NCI-H128 (cell line): ENCODE data around the gene LMNTD2.
"Not testable (repeated sequence)": the region's sequence is repeated elsewhere in the genome, so short reads cannot be mapped to it uniquely, and the experiment has no call there.

ENCODE experiments used
- DNase-seq: peaks from one replicate; lab custom pipeline; 2025; ENCODE audit not compliant: unreplicated experiment; lab: John Stamatoyannopoulos, UW

Gene LMNTD2

GRCh38 chr11:516918-517685, 43.4 kb downstream of the LMNTD2 start:
- not testable (repeated sequence) for DNase-seq

GRCh38 chr11:516400-516799, 44.1 kb downstream of the LMNTD2 start:
- DNase-seq, result no peak

DNA sequence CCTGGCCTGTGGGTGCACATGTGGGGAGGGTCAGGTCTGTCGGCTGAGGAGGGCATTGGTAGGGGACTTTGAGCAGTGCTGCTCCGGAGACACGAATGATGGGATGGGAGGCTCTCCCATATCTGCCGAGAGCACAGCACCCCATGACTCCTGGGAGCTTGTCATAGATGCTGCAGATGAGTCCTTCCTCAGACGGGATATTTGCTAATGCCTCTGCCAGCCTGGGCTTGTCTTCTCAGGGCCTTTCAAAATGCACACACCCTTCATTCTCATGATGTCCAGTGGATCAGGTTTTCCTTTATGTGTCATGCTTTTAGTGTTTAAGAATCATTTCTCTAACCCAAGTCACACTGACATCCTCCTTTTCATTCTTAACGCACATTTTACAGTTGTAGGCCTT, 45.4 kb downstream of the LMNTD2 start:
- DNase-seq, result no peak

GRCh38 chr11:514606-515005, 45.9 kb downstream of the LMNTD2 start:
- DNase-seq, result no peak

- DNase-seq, result no peak
Measured at GRCh38 chr11:512761-513595, 47.6 kb downstream of the LMNTD2 start.

GRCh38 chr11:508956-509355, 51.6 kb downstream of the LMNTD2 start:
- DNase-seq, result no peak

DNA sequence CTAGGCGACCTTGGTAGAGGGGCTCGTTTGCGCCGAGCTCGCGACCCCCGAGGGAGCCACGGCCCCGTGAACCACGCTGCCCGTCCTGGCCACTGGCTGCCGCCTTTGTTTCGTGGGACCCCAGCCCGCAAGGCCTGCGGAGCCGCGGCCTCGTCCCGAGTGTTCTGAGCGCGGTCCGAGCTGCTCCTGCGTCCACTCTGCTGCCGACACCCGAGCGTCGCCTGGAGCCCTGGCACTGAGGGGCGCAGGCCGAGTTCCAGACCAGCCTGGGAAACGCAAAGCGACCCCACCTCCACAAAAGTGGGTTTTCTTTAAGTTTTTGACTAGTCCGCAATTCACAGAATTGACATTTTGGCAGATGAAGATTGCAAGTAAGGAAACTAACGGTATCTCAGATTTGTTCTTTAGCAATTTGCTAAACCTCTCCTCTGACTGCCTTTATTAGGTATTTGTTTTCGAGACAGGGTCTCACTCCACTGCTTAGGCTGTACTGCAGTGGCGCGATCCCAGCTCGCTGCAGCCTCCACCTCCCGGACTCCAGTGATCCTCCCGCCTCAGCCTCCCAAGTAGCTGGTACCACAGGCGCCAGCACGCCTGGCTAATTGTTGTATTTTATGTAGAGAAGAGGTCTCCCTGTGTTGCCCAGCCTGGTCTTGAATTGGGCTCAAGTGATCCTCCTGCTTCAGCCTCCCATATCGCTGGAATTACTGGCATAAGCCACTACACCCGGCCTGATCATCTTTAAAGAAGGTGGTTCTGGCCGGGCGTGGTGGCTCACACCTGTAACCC, 52.6 kb downstream of the LMNTD2 start:
- no peak for DNase-seq

GRCh38 chr11:506995-507726, 53.4 kb downstream of the LMNTD2 start, which contains the start of gene RNH1:
Gene RNH1 (minus strand): TSS chr11:507242. CDS start chr11:502162, 5,080 bp downstream.
- DNase-seq, result peak; percentile 69

DNA sequence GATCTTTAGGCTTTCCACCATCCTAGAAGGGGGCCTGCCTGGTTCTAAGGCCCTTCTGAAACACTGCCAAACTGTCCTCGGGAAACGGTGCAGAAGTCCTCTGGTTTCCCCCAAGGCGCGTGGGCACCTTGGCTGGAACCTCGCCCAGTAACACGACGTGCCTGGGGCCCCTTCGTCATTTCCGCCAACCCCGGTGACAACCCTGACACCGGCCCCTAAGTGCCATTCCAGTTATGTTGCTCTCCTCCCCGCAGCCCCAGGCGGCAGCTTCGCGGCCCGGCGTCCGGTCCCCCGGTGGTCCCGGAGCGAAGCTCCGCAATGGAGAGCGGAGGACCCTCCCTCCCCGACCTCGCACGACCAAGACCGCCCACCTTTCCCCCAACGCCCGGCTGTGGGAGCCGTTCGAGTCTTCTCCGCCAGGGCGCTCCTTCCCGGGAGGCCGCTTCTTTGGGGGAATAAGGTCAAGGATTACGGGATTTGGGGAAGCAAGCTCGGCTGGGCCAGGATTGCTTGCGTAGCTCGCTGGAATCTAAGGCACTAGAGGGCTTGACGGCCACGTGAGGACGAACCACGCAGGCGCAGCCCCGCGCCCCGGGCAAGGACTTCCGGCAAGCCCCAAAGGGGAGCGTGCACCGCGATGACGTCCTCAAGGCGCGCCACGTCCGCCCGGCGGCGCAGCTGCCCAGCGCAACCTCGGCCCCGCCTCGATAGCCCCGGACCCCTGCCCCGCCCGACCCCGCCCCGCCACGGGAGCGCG, 54.1 kb downstream of the LMNTD2 start:
- peak; percentile 92 for DNase-seq

DNA sequence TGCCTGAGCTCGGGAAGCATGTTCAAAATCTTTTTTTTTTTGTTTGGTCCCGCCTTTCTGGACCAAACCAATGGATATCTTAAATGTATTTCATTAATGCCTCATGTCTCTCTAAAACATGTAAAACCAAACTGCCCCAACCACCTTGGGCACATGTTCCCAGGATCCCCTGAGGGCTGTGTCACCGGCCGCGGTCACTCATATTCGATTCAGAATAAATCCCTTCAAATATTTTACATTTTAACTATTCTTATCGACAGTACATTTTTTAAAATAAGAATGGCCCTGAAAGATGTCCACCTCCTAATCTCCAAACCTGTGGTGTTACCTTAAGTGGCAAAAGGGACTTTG, 55.6 kb downstream of the LMNTD2 start:
- no peak for DNase-seq
